HepG2 (cell line): Measurements from ENCODE around the gene THOC6. TPM values are rescaled to one million over a fixed set of nuclear protein-coding genes. Genes with fewer than 3 reads are reported as not detected.

Experiments used
- ATAC-seq: fragments of 200-7000 bp; cut with Tn5 transposase; 3 replicates; pipeline ENCODE4 v1.9.1; 2020; ENCODE audit warnings: mild to moderate bottlenecking, moderate library complexity
- BruUV-seq: library from RNA; stranded (reverse); fragments of 400-500 nt; replicated peaks from 2 replicates; lab custom pipeline; 2021; lab: Mats Ljungman, UMichigan
- CTCF ChIA-PET: fragments of 300-600 bp; formaldehyde crosslinking; extraction: SDS; loops from one replicate; lab custom pipeline; 2021; ENCODE audit warnings: low total read pairs, inconsistent platforms, low intra/inter-chr PET ratio; lab: Yijun Ruan, JAX
- POLR2A ChIA-PET: fragments of 350-600 bp; sonication (Branson Sonifier 250); formaldehyde crosslinking; loops from one replicate; lab custom pipeline; 2020; ENCODE audit warnings: antibody characterized with exemption, inconsistent platforms; lab: Yijun Ruan, JAX
- DNase-seq: peaks from one replicate; pipeline ENCODE4 v3.0.0-alpha.2; 2015; ENCODE audit warnings: low spot score
- FAIRE-seq: peaks from 3 replicates; lab custom pipeline; 2011; peaks lifted over from hg19 to GRCh38; lab: Jason Lieb, UNC
- H2AFZ ChIP-seq: one replicate; pipeline ENCODE4 v1.6.1; 2011; ENCODE audit warnings: low read length, inconsistent platforms
- H3K27ac ChIP-seq: fragments of 300-600 bp; 3 replicates; pipeline ENCODE4 v1.8.0; 2011; ENCODE audit warnings: mixed run types, mild to moderate bottlenecking, mixed read lengths, low read length, inconsistent platforms; ENCODE audit not compliant: insufficient read depth; ENCODE audit errors: extremely low read length
- H3K27me3 ChIP-seq, 2 experiments: fragments of 200-600 bp in 1 of 2; 2 replicates in 1 of 2; 3 replicates in 1 of 2; pipeline versions ENCODE4 v1.6.0 to v1.8.0; 2011; ENCODE audit warnings: low read length in 2 of 2, mild to moderate bottlenecking in 2 of 2, moderate library complexity in 2 of 2, inconsistent platforms in 1 of 2; ENCODE audit not compliant: insufficient read depth in 2 of 2, control insufficient read depth in 1 of 2
- H3K36me3 ChIP-seq, 2 experiments: fragments of 200-600 bp in 1 of 2; replicated peaks in 1 of 2; 2 replicates in 1 of 2; 3 replicates in 1 of 2; pipeline versions ENCODE4 v1.5.1 to v1.8.0; 2011; ENCODE audit warnings: low read length in 2 of 2, inconsistent platforms in 1 of 2; ENCODE audit not compliant: insufficient read depth in 2 of 2, control insufficient read depth in 1 of 2
- H3K4me1 ChIP-seq: 2 replicates; pipeline ENCODE4 v1.5.1; 2012; ENCODE audit warnings: low read length, inconsistent platforms; ENCODE audit not compliant: insufficient read depth
- H3K4me2 ChIP-seq: 2 replicates; pipeline ENCODE4 v1.6.0; 2011; ENCODE audit warnings: low read depth, low read length, inconsistent platforms
- H3K4me3 ChIP-seq, 3 experiments: fragments of 200-600 bp in 1 of 3; sonication (generic), shearing (Covaris generic) in 1 of 3; replicated peaks in 1 of 3; 2 replicates each; pipeline ENCODE4 v1.5.1; 2011 to 2016; ENCODE audit warnings: low read length in 3 of 3, inconsistent platforms in 2 of 3, low read depth in 2 of 3, mild to moderate bottlenecking in 2 of 3, control low read depth in 1 of 3, mixed read lengths in 1 of 3; ENCODE audit not compliant: insufficient read depth in 1 of 3
- H3K79me2 ChIP-seq: one replicate; pipeline ENCODE4 v1.6.1; 2011; ENCODE audit warnings: low read length, inconsistent platforms; ENCODE audit not compliant: insufficient read depth
- H3K9ac ChIP-seq: 2 replicates; pipeline ENCODE4 v1.6.0; 2011; ENCODE audit warnings: mild to moderate bottlenecking, low read depth, low read length, inconsistent platforms; ENCODE audit not compliant: insufficient read depth
- H3K9me3 ChIP-seq: 2 replicates; pipeline ENCODE4 v1.5.1; 2012; ENCODE audit warnings: mild to moderate bottlenecking, low read length
- H4K20me1 ChIP-seq: 2 replicates; pipeline ENCODE4 v1.6.0; 2011; ENCODE audit warnings: inconsistent platforms, mild to moderate bottlenecking, low read length, moderate library complexity; ENCODE audit not compliant: insufficient read depth
- ATRX ChIP-seq: sonication (generic); formaldehyde crosslinking; IDR thresholded peaks from 2 replicates; pipeline ENCODE4 v1.4.0; 2020; ENCODE audit warnings: missing genetic modification reagents, borderline replicate concordance
- ETV5 ChIP-seq: IDR thresholded peaks from 2 replicates; pipeline ENCODE4 v1.6.1; 2018; ENCODE audit warnings: missing biosample characterization, missing genetic modification reagents, inconsistent platforms, borderline replicate concordance
- GPN1 ChIP-seq: sonication (generic); formaldehyde crosslinking; IDR thresholded peaks from 2 replicates; pipeline ENCODE4 v1.5.1; 2020; ENCODE audit warnings: missing genetic modification reagents, borderline replicate concordance
- PAWR ChIP-seq: sonication (generic); formaldehyde crosslinking; IDR thresholded peaks from 2 replicates; pipeline ENCODE4 v1.4.0; 2020; ENCODE audit warnings: missing genetic modification reagents, mild to moderate bottlenecking, borderline replicate concordance
- RAD51 ChIP-seq: fragments of 450-650 bp; IDR thresholded peaks from 2 replicates; pipeline ENCODE4 v1.6.1; 2016; ENCODE audit warnings: borderline replicate concordance
- RXRA ChIP-seq: sonication (generic); formaldehyde crosslinking; IDR thresholded peaks from 2 replicates; pipeline ENCODE4 v1.5.1; 2020; ENCODE audit warnings: missing genetic modification reagents
- XBP1 ChIP-seq: sonication (generic); formaldehyde crosslinking; IDR thresholded peaks from 2 replicates; pipeline ENCODE4 v1.5.0; 2020; ENCODE audit warnings: missing genetic modification reagents
- WGBS: methylation state at CpG from one replicate; pipeline ENCODE4 v1.1.6; 2017; ENCODE audit warnings: low lambda C conversion rate; 5-methylcytosine and 5-hydroxymethylcytosine counted together
- in situ Hi-C: cut with HindIII; loops from 2 replicates; pipeline ENCODE4 v1.10.0; 2017; ENCODE audit warnings: low pct_unique_long_range_greater_than_20kb; ENCODE audit not compliant: extremely low pct_ligation_motif_present
- intact Hi-C: fragments of 100-400 bp; cut with micrococcal nuclease; formaldehyde crosslinking; loops from one replicate; pipeline ENCODE4 v1.10.0; 2022; ENCODE audit not compliant: unreplicated experiment
- polyA plus RNA-seq, 8 experiments: library from polyadenylated mRNA; depleted of rRNA in 3 of 8; stranded (reverse) in 7 of 8; unstranded in 1 of 8; fragments of >200 nt; fragmentation: Illumina TruSeq in 4 of 8; extraction: Trizol in 4 of 8; gene quantifications; 2 replicates each; pipeline versions ENCODE4 v1.2.1 to v1.2.3, GENCODE V29; 2011 to 2016; ENCODE audit warnings: low read depth in 4 of 8, missing spikeins in 1 of 8, mixed read lengths in 1 of 8; ENCODE audit not compliant: insufficient read depth in 1 of 8
- total RNA-seq, 5 experiments: library from RNA; depleted of rRNA; stranded (reverse); fragments of >200 nt; fragmentation: Illumina TruSeq; extraction: Trizol; gene quantifications; 2 replicates each; pipeline ENCODE4 v1.2.3, GENCODE V29; 2016; ENCODE audit warnings: low read depth in 1 of 5
- TF ChIP-seq, protein P1 (sequence below): sonication (generic); formaldehyde crosslinking; IDR thresholded peaks from 2 replicates; pipeline ENCODE4 v1.5.1; 2020; ENCODE audit warnings: mild to moderate bottlenecking, missing genetic modification reagents, moderate library complexity
- TF ChIP-seq, protein P2 (sequence below): sonication (generic); formaldehyde crosslinking; IDR thresholded peaks from 2 replicates; pipeline ENCODE4 v1.8.1; 2023; ENCODE audit warnings: missing genetic modification reagents, inconsistent platforms, borderline replicate concordance
- TF ChIP-seq, protein P3 (sequence below): sonication (generic); formaldehyde crosslinking; IDR thresholded peaks from 2 replicates; pipeline ENCODE4 v1.5.1; 2020; ENCODE audit warnings: mild to moderate bottlenecking, missing genetic modification reagents
- TF ChIP-seq, protein P4 (sequence below): IDR thresholded peaks from 2 replicates; pipeline ENCODE4 v1.4.0; 2020; ENCODE audit warnings: mild to moderate bottlenecking, missing genetic modification reagents

THOC6 gene
- total and polyA plus RNA-seq, 2 of the 13 experiments (the other 11 are each of a cell fraction or from before 2014, with no cell fraction given), result 32.1 to 37.0 TPM

DNA sequence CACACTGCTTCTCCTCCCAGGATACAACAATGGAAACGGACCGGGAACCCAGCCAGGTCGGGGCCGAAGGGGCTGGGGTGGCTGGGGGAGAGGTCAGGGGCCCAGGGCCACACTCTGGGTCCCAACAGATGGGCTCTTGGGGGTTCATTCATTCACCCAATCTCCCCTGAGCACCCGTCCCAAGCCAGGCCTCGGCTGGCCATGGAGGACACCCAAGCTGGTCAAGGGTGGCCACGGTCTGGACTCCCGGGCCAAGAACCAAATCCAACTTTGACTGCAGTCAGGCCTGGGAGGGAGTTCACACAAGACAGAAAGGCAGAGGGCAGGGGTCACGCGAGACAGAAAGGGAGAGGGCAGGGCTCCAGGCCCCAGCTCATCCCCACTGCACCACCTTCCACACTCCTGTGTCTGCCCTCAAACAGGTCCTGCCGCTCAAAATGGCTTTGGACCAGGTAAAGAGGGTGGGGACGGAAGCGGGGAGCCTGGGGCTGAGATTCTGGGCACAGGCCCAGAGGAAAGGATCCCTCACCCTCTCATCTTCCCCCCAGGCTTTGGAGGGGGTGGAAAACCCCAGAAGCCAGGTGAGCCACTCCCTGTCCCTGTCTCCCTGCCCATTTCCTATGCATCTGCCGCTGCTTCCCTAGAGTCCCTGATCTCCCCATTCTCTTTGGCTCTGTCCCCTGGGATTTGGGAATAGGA lies 31.3 kb upstream of the THOC6 start:
- H3K9me3 ChIP-seq, result no peaks in the 10 kb centered on the region
- intact Hi-C loops (no loop called here), in situ Hi-C loops (no loop called here)
- POLR2A ChIA-PET, result interaction anchor here (1.5 kb wide), 1 partner anchor 12 kb away, joined by 6 read pairs; the partner anchor contains the start of gene PKMYT1
- H3K4me2 ChIP-seq, result no peak overlapping the region
- no peak overlapping the region for H3K9ac ChIP-seq
- FAIRE-seq (no peak), DNase-seq (no peak), ATAC-seq (no peak)
- CTCF ChIA-PET, result no interaction called here
- H3K4me1 ChIP-seq, result peaks cover 16% of the 10 kb centered on the region; the same call in 1 of the 2 replicates
- no peaks in the 10 kb centered on the region for H3K36me3 ChIP-seq
- no peaks in the 10 kb centered on the region for H4K20me1 ChIP-seq
- H2AFZ ChIP-seq, result no peak overlapping the region
- no peak overlapping the region for H3K4me3 ChIP-seq
- peaks cover 11 to 28% of the 10 kb centered on the region in 2 experiments; a peak in 4 of 5 replicates for H3K27me3 ChIP-seq
- WGBS, result 47% methylated on average over 9 of the region's 14 CpGs
- no peaks in the 10 kb centered on the region for H3K79me2 ChIP-seq
- no peak overlapping the region for H3K27ac ChIP-seq
- no TSS peak for BruUV-seq
- TF ChIP-seq, protein P1, sequence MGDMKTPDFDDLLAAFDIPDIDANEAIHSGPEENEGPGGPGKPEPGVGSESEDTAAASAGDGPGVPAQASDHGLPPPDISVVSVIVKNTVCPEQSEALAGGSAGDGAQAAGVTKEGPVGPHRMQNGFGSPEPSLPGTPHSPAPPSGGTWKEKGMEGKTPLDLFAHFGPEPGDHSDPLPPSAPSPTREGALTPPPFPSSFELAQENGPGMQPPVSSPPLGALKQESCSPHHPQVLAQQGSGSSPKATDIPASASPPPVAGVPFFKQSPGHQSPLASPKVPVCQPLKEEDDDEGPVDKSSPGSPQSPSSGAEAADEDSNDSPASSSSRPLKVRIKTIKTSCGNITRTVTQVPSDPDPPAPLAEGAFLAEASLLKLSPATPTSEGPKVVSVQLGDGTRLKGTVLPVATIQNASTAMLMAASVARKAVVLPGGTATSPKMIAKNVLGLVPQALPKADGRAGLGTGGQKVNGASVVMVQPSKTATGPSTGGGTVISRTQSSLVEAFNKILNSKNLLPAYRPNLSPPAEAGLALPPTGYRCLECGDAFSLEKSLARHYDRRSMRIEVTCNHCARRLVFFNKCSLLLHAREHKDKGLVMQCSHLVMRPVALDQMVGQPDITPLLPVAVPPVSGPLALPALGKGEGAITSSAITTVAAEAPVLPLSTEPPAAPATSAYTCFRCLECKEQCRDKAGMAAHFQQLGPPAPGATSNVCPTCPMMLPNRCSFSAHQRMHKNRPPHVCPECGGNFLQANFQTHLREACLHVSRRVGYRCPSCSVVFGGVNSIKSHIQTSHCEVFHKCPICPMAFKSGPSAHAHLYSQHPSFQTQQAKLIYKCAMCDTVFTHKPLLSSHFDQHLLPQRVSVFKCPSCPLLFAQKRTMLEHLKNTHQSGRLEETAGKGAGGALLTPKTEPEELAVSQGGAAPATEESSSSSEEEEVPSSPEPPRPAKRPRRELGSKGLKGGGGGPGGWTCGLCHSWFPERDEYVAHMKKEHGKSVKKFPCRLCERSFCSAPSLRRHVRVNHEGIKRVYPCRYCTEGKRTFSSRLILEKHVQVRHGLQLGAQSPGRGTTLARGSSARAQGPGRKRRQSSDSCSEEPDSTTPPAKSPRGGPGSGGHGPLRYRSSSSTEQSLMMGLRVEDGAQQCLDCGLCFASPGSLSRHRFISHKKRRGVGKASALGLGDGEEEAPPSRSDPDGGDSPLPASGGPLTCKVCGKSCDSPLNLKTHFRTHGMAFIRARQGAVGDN (CRISPR knock-in tag), result no peak
- TF ChIP-seq, protein P2, sequence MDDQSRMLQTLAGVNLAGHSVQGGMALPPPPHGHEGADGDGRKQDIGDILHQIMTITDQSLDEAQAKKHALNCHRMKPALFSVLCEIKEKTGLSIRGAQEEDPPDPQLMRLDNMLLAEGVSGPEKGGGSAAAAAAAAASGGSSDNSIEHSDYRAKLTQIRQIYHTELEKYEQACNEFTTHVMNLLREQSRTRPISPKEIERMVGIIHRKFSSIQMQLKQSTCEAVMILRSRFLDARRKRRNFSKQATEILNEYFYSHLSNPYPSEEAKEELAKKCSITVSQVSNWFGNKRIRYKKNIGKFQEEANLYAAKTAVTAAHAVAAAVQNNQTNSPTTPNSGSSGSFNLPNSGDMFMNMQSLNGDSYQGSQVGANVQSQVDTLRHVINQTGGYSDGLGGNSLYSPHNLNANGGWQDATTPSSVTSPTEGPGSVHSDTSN (CRISPR knock-in tag), result no peak
- TF ChIP-seq RAD51, result no peak
- no peak for TF ChIP-seq PAWR
- TF ChIP-seq RXRA (CRISPR knock-in tag), result no peak
- TF ChIP-seq XBP1 (CRISPR knock-in tag), result no peak
- no peak for TF ChIP-seq ETV5
- no peak for TF ChIP-seq ATRX
- TF ChIP-seq, protein P3, sequence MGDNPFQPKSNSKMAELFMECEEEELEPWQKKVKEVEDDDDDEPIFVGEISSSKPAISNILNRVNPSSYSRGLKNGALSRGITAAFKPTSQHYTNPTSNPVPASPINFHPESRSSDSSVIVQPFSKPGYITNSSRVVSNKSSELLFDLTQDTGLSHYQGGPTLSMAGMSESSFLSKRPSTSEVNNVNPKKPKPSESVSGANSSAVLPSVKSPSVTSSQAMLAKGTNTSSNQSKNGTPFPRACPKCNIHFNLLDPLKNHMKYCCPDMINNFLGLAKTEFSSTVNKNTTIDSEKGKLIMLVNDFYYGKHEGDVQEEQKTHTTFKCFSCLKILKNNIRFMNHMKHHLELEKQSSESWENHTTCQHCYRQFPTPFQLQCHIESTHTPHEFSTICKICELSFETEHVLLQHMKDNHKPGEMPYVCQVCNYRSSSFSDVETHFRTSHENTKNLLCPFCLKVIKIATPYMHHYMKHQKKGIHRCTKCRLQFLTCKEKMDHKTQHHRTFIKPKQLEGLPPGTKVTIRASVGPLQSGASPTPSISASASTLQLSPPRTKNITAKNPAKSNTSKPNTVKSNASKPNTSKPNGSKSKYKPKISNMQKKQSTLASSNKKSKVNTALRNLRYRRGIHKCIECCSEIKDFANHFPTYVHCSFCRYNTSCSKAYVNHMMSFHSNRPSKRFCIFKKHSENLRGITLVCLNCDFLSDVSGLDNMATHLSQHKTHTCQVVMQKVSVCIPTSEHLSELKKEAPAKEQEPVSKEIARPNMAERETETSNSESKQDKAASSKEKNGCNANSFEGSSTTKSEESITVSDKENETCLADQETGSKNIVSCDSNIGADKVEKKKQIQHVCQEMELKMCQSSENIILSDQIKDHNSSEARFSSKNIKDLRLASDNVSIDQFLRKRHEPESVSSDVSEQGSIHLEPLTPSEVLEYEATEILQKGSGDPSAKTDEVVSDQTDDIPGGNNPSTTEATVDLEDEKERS (CRISPR knock-in tag), result no peak
- TF ChIP-seq, protein P4, sequence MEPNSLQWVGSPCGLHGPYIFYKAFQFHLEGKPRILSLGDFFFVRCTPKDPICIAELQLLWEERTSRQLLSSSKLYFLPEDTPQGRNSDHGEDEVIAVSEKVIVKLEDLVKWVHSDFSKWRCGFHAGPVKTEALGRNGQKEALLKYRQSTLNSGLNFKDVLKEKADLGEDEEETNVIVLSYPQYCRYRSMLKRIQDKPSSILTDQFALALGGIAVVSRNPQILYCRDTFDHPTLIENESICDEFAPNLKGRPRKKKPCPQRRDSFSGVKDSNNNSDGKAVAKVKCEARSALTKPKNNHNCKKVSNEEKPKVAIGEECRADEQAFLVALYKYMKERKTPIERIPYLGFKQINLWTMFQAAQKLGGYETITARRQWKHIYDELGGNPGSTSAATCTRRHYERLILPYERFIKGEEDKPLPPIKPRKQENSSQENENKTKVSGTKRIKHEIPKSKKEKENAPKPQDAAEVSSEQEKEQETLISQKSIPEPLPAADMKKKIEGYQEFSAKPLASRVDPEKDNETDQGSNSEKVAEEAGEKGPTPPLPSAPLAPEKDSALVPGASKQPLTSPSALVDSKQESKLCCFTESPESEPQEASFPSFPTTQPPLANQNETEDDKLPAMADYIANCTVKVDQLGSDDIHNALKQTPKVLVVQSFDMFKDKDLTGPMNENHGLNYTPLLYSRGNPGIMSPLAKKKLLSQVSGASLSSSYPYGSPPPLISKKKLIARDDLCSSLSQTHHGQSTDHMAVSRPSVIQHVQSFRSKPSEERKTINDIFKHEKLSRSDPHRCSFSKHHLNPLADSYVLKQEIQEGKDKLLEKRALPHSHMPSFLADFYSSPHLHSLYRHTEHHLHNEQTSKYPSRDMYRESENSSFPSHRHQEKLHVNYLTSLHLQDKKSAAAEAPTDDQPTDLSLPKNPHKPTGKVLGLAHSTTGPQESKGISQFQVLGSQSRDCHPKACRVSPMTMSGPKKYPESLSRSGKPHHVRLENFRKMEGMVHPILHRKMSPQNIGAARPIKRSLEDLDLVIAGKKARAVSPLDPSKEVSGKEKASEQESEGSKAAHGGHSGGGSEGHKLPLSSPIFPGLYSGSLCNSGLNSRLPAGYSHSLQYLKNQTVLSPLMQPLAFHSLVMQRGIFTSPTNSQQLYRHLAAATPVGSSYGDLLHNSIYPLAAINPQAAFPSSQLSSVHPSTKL (CRISPR knock-in tag), result no peak
- TF ChIP-seq GPN1 (CRISPR knock-in tag), result no peak
